GM23248 (cell line): Measurements from ENCODE around the gene SGPL1.

Experiments used
- EZH2 ChIP-seq: fragments of 200-600 bp; sonication (generic); IDR thresholded peaks from 2 replicates; pipeline ENCODE4 v1.6.1; 2018; ENCODE audit warnings: antibody characterized with exemption, mild to moderate bottlenecking; ENCODE audit not compliant: insufficient read depth, poor library complexity, severe bottlenecking
- EZH2phosphoT487 ChIP-seq: fragments of 200-600 bp; sonication (generic); IDR thresholded peaks from 2 replicates; pipeline ENCODE4 v1.6.1; 2018; ENCODE audit warnings: antibody characterized with exemption, moderate library complexity, mild to moderate bottlenecking, low read depth; ENCODE audit not compliant: insufficient read depth

DNA sequence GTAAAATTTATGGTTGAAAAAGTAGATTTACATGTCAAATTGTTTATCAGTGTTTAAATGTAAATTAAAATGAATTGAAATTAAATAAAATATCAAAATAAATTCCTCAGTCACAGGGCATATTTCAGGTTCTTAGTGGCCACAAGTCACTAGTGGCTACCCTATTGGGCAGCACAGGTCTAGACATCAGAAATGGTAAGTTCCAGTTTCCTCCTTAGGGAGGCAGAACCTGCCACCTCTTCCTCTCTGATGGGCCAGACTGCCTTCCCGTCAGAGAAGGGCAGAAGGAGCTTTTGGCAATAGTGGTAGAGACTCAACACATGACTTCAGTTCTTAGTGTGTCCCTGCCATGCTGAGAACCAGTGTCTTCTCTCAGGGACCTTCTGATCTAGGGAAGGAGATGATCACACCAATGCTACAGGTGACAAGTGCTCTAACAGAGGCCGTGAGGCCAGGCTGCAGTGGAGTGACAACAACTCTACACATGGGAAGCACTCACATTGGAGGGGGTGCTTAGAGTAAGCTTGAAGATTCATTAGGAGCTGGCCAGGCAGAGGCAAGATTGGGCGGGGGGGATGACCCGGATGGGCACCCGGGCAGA is 87.0 kb downstream of the SGPL1 start:
- TF ChIP-seq EZH2 = no peak
- no peak for TF ChIP-seq EZH2phosphoT487
